Left hindlimb (tissue), 1 donor: ENCODE data around the gene CD2AP.

Experiments
- DNase-seq: peaks from one replicate; pipeline ENCODE4 v3.0.0-alpha.2; 2018

The CD2AP gene

GRCh38 chr6:47648031-47648430 is 170.4 kb downstream of the CD2AP start:
- no peak for DNase-seq

GRCh38 chr6:47650553-47651432 is 173.2 kb downstream of the CD2AP start:
- DNase-seq, result no peak

GRCh38 chr6:47651505-47651944 is 173.9 kb downstream of the CD2AP start:
- no peak for DNase-seq

- DNase-seq, result no peak
These were observed 176.1 kb downstream of the CD2AP start for GRCh38 chr6:47653706-47654105.

- DNase-seq, result no peak
These were observed 176.7 kb downstream of the CD2AP start for GRCh38 chr6:47654255-47654654.

- no peak for DNase-seq
These were observed 178.4 kb downstream of the CD2AP start for GRCh38 chr6:47655719-47656595.

GRCh38 chr6:47661960-47662359 is 184.4 kb downstream of the CD2AP start:
- DNase-seq, result no peak

GRCh38 chr6:47663462-47664216 is 186.1 kb downstream of the CD2AP start:
- no peak for DNase-seq

- no peak for DNase-seq
These were observed 187.5 kb downstream of the CD2AP start for GRCh38 chr6:47665112-47665511.

- DNase-seq, result no peak
These were observed 192.3 kb downstream of the CD2AP start for GRCh38 chr6:47669684-47670513.

GRCh38 chr6:47670851-47671250 is 193.3 kb downstream of the CD2AP start:
- DNase-seq, result no peak

GRCh38 chr6:47671777-47672176 is 194.2 kb downstream of the CD2AP start:
- no peak for DNase-seq

- no peak for DNase-seq
These were observed 195.2 kb downstream of the CD2AP start for GRCh38 chr6:47672816-47673215.

- no peak for DNase-seq
These were observed 197.1 kb downstream of the CD2AP start for GRCh38 chr6:47674673-47675072.
